Left cardiac atrium (tissue), 4 donors: ENCODE measurements around the gene UMAD1. TPM values are rescaled to one million over a fixed set of nuclear protein-coding genes. Genes with fewer than 3 reads are reported as not detected.

Experiments used
- ATAC-seq, 2 donors: fragments of 200-7000 bp; cut with Tn5 transposase; one replicate each; pipeline ENCODE4 v1.9.1; 2020; ENCODE audit warnings: mild to moderate bottlenecking in 2 of 2, moderate library complexity in 2 of 2
- DNase-seq: peaks from one replicate; pipeline ENCODE4 v3.0.0-alpha.2; 2020
- intact Hi-C, 2 donors: fragments of 100-400 bp; cut with DNase I; formaldehyde crosslinking; loops; one replicate each; pipeline versions ENCODE4 v1.14.1 to v1.15.1; 2022 to 2023
- total RNA-seq, 2 donors: library from RNA; stranded (reverse); fragmentation: NEBNext Ultra II Directional; extraction: Animal tissue kit (Norgen Biotek cat#: 25700); gene quantifications; one replicate each; pipeline ENCODE4 v1.2.1, GENCODE V29; 2021
- donor health status: DM: no; HTN: yes; CAD: no.
- donor health status: DM: no; HTN: yes; CAD: no; lungs with severe emphysema.
- donor health status: DM: yes; HTN: yes; CAD: no.
- donor health status: Dilated cardiomyopathy.

The UMAD1 gene
- total RNA-seq, 2 donors from 2014 or later: 9.8 to 11.1 TPM

DNA sequence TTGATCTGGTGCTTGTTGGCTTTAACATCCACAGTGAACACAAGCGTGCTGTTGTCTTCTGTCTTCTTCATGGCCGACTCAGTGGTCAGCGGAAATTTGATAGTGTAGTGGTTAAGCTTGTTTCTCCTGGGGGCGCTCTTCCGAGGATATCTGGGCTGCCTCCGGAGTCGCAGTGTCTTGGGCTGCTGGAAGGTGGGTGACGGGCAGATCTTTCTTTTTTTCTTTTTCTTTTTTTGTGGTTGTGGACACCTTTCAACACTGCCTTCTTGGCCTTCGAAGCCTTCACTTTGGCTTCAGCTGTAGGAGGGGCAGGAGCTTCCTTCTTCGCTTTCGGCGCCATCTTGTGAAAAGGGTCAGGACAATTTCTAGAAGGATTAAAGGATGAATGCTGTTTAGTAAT is 101.7 kb downstream of the UMAD1 start:
- intact Hi-C loops: loop anchor here in 1 of 2 donors (5.0 kb wide), 1 partner anchor 45 kb away; no protein-coding TSS in a partner anchor
- ATAC-seq (no peak), DNase-seq (no peak)

DNA sequence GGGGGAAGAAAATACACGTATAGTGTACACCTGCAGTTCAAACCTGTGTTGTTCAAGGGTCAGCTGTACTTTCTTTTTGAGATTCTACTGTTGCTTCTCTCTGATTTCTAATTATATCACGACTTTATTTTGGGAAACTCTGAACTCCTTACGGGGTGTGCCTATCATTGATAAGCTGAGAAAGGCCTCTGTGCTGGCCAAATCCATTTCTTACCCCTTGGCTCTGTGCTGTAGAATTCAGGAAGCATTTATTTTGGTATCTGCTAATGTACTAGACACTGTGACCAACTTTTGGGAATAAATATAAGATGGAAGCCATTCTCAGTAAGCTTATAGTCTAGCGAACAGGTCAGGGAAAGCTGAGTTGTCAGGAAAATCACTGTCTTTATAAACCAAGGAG is 104.7 kb downstream of the UMAD1 start:
- intact Hi-C loops: no loop called here
- ATAC-seq (peak in 1 of 2 donors; percentile 23), DNase-seq (no peak)

DNA sequence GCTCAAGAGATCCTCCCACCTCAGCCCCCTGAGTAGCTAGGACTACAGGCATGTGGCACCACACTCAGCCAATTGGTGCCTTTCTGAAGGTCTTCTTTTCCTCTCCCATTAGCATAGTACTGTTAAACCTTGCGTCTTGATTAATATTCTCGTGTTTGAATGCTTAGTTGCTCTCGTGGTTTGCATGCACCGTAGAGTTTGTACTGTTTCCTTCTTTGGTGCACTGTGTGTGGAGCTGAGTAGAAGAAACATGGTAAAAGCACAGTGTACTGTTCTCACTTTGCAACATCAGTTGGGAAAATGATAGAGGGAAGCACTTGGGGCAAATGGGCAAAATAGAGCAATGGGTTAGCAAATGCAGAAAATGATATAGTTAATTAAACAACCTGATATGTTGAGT is 105.4 kb downstream of the UMAD1 start:
- no peak for DNase-seq
- intact Hi-C loops: no loop called here
- ATAC-seq: no peak

DNA sequence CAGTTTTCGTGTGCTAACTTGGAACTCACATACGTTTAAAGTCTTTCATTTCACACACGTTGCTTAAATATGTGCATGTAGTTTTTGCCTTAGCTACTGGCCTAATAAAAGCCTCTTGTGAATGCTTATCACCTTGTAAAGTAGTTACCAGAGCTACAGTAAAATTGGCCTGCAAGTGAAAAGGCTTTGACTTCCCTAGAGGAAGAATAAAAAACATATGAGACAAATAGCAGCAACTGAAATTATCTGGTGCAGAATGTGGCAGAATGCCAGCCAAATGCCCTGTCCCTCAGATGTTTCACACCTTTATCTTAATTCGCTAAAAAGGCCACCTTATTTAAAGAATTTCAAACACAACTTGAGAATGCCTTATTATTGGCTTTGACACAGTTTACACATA is 105.9 kb downstream of the UMAD1 start:
- ATAC-seq: peak in 1 of 2 donors; percentile 61
- peak; percentile 26 for DNase-seq
- intact Hi-C loops: no loop called here

DNA sequence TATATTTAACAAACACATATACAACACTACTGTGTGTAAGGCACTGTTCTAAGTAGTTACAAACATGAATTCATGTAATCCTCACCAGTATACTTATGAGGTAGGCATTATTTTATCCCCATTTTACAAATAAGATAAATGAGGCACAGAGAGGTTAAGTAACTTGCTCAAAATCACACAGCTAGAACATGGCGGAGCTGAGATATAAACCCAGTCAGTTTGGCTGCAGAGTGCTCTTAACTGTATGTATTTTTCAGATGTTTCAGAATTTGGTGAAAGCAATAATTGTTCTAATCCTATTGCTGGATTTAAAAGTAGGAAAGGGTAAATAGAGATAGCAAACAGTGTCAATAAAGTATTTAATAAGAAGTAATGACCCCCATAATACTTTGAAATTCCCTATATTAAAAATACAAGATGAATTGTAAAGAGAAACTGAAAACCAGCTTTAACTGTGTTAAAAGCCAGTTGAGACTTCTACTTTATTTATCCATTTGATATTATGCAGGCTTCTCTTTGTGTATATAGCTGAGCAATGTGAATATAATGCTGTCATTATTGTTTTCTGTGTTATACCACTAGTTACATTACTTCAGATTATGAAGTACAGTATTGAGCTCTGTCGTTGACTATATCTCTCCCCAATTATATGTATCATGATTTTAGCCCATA is 110.2 kb downstream of the UMAD1 start:
- intact Hi-C loops: no loop called here
- ATAC-seq: no peak
- DNase-seq: no peak

DNA sequence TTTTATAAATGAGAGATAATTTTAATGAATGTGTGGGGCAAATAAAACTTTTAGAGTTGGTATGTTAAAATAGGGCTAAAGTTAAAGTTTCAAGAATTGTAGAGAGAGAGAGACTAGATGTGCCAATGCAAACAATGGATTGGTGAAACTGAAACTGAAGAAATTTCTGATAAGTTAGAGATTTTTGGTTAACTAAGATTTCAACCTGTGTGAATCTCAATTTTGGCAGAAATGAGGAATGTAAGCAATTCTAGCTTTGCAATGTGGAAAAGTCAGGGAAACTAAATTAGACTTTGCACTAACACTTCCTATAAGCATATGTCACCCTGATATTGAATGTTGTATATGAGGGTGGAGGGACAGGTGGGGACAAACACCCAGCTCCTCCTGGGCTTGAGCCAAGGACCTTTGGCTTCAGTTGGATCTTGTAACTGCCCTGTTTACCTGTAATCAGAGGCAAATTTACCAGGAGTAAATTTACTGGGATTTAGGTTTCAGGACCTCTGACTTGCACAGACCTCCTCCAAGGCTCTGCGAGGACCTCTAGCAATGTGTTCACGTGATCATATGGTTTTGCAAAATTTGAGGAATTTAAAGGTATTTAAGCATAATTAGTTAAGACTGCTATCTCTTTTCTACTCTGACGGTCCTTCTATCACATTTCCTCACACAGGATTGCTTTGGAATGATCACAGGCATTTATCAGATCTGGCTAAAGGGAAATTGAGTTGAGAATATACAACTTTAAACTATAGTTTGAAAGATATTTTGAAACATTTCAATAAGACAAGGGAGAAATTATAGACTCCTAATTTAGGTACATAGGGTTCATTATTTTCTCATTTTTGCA is 110.9 kb downstream of the UMAD1 start:
- no peak for DNase-seq
- no peak for ATAC-seq
- intact Hi-C loops: no loop called here

DNA sequence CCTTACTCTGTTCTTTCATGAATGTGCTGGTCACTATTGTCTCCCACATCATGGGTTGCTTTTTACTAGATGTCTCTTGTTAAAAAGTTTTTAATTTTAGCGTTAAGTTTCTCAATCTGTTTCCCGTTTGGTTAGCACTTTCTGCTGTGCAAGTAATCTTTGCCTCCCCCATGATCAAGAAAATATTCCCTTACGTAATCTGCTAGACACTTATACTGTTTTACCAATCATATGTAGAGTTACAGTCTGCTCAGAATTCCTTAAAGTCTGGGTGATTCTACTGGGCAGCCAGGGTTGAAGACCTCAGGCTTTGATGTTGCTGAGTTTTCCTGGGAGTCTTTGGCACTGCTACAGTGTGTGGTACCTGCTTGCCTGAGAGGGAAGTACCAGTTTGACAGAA is 116.0 kb downstream of the UMAD1 start:
- DNase-seq (no peak), ATAC-seq (no peak)
- intact Hi-C loops: loop anchor here in 1 of 2 donors (5.0 kb wide), 1 partner anchor 59 kb away; no protein-coding TSS in a partner anchor

DNA sequence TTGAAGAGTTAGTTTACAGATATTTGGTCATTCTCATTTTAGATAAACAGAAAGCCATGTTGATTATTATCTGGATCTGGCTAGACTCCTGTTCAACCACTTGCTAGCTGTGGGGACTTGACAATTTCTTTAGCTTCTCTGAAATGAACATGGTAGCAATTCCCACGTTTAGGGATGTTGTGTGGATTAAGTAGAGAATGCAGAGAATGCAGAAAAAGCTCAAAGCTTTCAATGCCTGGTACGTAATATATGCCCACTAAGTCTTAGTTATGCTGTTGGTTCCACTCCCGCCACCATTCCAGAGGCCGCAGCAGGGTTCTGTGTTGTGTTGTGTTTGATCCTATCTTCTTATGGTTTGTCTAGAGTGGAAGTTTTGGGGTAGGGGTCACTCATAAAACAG is 117.0 kb downstream of the UMAD1 start:
- no peak for ATAC-seq
- DNase-seq: no peak
- intact Hi-C loops: loop anchor here in 1 of 2 donors (5.0 kb wide), 1 partner anchor 60 kb away; no protein-coding TSS in a partner anchor

DNA sequence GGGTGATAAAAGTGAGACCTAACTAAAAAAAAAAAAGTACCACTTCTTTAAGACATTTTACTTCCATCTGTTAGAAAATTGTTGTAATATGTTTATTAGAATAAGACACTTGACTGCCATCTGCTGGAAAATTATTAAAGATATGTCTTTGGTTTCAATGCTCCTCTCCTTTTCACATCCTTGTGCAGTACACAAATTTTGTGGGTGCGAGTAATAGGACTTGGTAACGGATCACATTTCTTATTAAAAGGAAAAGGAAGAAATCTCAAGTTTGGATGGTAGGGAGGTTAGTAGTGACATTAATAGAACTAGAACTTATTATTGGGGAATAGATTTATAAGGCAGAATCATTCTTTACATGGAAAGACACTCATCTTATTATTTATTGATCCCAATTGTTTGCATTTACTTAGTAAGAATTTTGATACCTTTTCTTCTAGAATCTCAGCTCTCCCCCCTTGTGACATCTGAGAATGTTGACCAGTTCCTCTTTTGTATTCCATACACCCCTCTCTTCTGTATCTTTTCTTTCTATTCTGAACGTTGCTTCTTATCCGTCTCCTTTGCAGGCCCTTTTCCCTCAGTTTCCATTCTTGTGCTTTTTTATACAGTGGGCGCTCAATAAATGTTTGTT is 120.9 kb downstream of the UMAD1 start:
- intact Hi-C loops: loop anchor here (1.0 to 10.0 kb wide), 3 partner anchors 79 to 453 kb away; no protein-coding TSS in a partner anchor
- DNase-seq: no peak
- ATAC-seq: peak in 1 of 2 donors; percentile 74

DNA sequence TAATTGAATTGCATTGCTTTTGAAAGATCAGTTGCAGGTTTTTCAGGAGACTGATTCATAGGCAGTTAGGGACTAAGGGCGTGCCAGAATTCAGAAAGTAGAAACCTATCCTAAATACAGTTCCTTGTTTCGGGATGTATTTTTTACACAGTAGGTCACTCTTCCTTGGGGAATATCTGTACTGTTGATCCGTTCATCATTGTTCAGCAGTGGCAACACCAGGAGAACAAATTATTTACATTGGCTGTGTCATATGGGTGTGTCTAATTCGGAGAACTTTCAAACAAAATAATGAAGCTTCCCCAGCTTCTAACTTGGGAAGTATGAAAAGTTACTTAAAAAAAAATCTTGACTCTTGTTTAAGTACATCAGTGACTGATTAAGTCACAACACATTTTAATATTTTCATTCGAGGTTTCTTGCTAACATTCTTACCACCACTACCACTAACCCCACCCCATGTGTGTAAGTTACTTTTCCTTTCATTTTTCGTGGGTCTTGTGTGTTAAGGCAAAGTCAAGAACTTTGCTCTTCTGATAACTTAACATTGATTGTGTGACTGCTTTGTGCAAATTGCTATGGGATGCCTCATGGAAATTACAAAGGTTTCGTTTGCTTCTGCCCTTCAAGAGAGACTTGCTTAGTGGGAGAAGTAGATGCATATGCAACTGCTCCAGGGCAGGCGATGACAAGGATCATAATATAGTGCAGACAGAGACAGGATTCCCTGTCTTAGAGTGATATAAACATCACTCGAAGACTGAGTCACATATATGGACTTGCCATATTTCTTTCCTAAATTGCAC is 121.6 kb downstream of the UMAD1 start:
- intact Hi-C loops: loop anchor here (1.0 to 10.0 kb wide), 3 partner anchors 80 to 453 kb away; no protein-coding TSS in a partner anchor

DNA sequence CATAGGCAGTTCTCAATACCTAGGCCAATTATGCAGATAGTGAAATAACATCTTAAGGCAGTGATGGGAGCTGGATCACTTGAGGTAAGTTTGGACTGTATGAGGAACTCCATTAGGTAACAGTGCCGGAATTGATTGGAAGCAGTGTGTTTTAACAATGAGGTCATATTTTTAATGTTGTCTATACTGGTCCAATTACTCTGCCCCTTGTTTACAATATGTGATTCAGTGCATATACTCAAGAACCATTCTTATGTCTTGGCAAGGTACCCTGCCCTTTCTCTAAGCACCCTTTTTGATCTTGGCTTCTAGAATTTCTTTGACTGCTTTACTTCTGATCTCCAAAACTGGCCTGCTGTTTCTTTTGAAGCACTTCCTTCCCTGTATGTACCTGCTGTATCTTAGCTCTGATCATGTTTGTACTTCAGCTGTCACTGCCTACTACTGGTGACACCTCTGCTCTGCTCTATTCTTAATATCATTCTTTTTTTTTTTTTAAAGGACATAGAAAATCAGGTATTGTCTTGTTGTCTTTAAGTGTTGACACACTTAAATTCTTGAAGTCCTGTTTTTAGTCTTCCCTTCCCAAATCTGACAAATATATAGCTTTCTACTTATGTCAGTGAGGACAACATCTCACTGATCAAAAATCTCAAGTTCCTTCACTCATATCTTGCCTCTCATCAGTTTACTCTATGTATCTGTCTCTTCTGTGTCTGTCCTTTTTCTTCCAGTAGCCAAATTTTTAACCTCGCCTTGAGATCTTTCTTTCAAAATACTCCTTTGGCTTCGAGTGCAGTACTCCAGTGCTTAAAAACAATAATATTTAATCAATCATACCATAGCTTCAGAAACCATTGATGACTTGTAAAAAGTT is 124.2 kb downstream of the UMAD1 start:
- no peak for DNase-seq
- intact Hi-C loops: loop anchor here (5.0 to 10.0 kb wide), 2 partner anchors 82 to 450 kb away; no protein-coding TSS in a partner anchor
- ATAC-seq: no peak

More for the DNA sequence above, 121.6 kb downstream of the UMAD1 start:
- ATAC-seq (peak; percentile 36 to 77), DNase-seq (no peak)

DNA sequence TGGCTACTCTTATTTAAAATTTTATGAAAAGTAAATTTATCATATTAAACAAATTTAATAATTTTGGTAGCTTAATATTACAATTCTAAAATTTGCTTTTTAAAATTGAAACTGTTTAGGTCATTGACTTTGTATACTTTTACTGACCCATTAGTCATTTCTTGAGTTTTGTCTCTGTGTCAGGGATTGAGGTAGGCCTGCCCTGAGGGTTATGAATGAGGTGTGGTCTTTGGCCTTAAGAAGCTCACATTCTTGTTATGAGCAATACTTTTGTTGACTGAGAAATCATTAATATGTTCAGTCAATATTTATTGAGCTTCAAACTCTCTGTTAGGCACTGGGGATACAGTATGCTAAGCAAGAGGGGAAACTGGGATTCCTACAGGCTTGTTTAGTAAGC is 124.9 kb downstream of the UMAD1 start:
- no peak for DNase-seq
- no peak for ATAC-seq
- intact Hi-C loops: loop anchor here in 1 of 2 donors (10.0 kb wide), 1 partner anchor 449 kb away; no protein-coding TSS in a partner anchor

DNA sequence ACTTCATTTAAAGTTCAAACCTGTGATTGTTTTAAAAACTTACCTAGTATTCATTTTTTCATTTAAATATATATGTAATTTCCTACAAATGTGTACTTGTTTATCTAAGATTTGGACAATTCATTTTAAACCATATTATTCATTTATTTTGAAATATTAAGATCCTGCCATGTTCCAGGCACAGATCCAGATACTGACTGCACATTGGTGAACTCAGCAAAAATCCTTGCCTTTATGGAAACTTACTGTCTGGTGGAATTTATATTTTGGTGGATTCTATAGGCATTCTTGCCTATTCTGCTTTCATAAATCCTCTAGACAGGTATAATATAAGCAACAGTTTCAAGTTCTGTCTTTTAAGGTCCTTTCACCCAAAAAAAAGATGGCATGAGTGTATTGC is 126.1 kb downstream of the UMAD1 start:
- no peak for ATAC-seq
- intact Hi-C loops: loop anchor here in 1 of 2 donors (10.0 kb wide), 1 partner anchor 448 kb away; no protein-coding TSS in a partner anchor
- no peak for DNase-seq

DNA sequence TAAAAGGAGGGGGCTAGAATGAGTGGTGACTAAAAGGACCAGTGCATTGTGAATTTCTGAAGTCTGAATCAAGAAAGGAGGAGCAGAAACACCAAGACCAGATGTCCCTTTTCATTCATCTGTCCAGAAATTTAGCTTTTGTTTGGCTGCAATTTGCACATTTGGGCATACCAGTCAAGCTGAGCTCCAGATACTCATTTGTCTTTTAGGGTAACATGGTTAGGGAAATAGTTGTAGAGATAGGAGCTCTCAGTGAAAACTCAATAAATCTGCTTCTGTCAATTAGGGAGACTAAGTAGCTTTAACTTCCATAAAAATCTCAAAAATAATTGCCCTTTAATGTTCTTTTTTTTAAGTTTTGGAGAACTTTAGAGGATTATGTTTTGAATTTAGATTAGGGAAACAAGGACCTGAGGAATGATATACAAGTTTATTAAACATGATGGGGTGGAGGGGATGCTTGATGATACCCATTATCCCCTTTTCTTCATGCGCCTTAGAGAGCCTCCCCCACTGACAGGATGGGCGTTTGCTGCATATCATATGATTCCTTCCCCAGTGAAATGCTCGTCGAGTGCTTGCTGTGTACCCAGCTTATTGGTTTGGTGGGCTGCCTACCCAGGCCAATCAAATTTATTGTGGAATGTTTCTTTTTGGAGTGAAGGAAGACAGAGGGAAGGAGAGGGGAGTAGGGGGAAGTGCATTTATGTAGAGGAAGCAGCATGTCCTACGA is 128.6 kb downstream of the UMAD1 start:
- ATAC-seq: no peak
- intact Hi-C loops: loop anchor here in 1 of 2 donors (10.0 kb wide), 1 partner anchor 446 kb away; no protein-coding TSS in a partner anchor
- no peak for DNase-seq

DNA sequence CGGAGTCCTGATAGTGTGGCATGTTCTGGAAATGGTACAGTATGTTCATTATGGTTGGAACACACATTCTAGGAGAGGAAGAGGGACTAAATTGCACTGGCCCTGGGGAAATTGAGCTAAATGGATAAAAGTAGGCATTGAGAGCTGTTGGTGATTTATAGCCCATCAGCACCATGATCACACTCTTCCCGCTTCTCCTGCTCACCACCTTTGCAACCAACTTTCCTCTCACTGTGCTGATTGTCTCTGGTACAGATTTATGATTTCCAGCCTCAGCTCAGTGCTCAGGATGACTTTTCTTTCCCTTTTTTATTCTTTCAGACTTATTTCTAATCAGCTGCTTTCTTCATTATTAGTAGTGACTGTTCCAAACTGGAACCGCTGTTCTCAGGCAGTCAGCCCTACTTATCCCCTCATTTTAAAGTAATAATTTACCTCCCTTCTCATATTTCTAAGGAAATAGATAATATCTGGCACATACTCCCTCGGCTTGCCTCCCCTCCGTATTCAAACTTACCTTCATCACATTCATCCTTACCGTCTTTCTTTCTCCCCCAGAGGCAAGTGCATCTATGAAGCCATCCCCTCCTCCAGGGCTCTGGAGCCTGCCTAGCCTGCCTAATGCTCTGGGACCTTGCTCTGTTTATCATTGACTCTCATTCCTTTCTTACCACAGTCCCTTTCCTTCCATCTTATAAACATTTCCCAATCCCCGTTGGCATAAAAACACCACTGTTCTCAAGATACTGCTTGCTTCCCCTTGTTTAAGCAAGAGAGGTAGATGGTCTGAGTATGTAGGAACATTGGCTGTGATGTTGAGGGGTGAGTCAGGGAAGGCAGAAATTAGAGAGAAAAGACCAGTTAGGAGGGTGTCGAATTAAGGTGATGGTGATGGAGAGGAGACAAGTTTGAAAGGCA is 129.4 kb downstream of the UMAD1 start:
- intact Hi-C loops: loop anchor here in 1 of 2 donors (10.0 kb wide), 1 partner anchor 445 kb away; no protein-coding TSS in a partner anchor
- no peak for DNase-seq
- no peak for ATAC-seq

DNA sequence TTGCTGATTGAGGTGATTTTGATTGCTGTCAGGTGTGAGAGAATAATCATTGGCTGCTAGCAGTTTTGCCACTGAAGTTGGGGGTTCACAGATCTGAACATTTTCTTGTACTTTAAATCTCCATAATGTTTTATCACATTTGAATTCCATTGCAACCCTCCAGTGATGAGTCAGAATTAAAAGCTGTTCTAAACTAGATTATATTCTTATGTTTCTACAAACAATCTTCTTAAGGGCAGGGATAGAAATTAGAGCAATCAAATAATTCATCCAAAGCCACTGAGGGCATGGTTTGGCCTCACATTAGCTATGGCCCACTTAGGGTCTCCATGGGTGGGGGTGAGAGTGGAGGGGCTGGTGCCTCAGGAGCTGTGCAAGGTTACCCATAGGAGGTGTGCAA is 130.9 kb downstream of the UMAD1 start:
- DNase-seq (no peak), ATAC-seq (no peak)
- intact Hi-C loops: no loop called here
